ENCODE measurements around the gene MCAM.

MCAM gene

DNA sequence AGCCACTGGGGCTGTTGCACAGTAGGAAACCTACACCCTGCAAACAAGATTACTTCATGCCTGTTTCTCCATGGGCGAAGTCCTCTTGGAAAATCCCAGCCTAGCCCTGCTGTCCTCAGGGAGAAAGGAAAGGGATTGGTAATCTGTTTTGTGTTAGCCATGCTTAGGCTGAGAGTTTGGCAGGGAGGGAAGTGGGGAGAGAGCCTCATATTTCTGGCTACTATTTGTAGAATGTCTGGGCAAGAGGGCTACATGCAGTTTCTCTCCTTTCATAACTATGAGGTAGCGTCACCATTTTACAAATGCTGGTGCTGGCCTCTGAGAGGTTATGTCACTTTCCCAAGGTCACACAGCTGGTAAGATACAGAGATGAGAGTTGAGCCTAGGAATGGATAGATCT, 30.3 kb upstream of the MCAM start:
- peaks cover 6% of the 10 kb centered on the region for H3K27me3 ChIP-seq (replicated peaks)
- in situ Hi-C loops (cut with HindIII; ENCODE audit: low pct_ligation_motif_present, low sequenced_read_pairs) = no loop called here
- H3K36me3 ChIP-seq (replicated peaks) = no peaks in the 10 kb centered on the region
- DNase-seq = no peak
- TF ChIP-seq, protein P1, sequence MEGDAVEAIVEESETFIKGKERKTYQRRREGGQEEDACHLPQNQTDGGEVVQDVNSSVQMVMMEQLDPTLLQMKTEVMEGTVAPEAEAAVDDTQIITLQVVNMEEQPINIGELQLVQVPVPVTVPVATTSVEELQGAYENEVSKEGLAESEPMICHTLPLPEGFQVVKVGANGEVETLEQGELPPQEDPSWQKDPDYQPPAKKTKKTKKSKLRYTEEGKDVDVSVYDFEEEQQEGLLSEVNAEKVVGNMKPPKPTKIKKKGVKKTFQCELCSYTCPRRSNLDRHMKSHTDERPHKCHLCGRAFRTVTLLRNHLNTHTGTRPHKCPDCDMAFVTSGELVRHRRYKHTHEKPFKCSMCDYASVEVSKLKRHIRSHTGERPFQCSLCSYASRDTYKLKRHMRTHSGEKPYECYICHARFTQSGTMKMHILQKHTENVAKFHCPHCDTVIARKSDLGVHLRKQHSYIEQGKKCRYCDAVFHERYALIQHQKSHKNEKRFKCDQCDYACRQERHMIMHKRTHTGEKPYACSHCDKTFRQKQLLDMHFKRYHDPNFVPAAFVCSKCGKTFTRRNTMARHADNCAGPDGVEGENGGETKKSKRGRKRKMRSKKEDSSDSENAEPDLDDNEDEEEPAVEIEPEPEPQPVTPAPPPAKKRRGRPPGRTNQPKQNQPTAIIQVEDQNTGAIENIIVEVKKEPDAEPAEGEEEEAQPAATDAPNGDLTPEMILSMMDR (IDR thresholded peaks at IDR 0.05; ENCODE audit: low read depth, low read length, missing control alignments) = no peak
- no peak overlapping the region for H3K27ac ChIP-seq
- H3K4me3 ChIP-seq (ENCODE audit: low read depth, low read length) = no peak overlapping the region

DNA sequence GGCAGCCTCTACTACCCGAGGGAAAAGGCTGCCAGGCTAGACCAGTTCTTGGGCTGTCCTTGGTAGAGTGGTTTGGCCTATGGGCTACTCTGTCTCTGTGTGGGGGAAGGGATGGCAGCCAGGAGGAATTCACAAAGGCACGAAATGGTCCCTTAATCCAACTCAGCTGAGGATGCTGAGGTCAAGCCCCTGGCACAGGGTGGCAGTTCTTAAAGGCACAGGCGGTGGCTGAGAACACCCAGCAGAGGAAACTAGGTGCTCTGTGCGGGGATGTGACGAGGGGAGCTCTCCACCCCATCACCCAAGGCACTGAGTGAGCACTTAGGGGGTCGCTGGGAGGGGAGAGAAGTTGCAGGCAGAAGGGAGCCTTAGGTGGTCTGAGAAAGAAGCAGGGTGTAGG, 29.7 kb upstream of the MCAM start, which contains the start of gene MFRP:
MFRP (minus strand) TSS at position 101 of the 400 bp plus-strand sequence. CDS start 192 bp downstream, outside the sequence.
- Histone ChIP-seq H3K4me3 (ENCODE audit: low read depth, low read length) (no peak within 1 kb of the TSS), H3K36me3 (replicated peaks) (no peaks in the 10 kb centered on the region), H3K27me3 (replicated peaks) (peaks cover 6% of the 10 kb centered on the region), H3K27ac (no peak within 1 kb of the TSS)
- TF ChIP-seq, protein P1 (IDR thresholded peaks at IDR 0.05; ENCODE audit: low read depth, low read length, missing control alignments) = no peak
- in situ Hi-C loops (cut with HindIII; ENCODE audit: low pct_ligation_motif_present, low sequenced_read_pairs) = no loop called here
- no peak for DNase-seq

DNA sequence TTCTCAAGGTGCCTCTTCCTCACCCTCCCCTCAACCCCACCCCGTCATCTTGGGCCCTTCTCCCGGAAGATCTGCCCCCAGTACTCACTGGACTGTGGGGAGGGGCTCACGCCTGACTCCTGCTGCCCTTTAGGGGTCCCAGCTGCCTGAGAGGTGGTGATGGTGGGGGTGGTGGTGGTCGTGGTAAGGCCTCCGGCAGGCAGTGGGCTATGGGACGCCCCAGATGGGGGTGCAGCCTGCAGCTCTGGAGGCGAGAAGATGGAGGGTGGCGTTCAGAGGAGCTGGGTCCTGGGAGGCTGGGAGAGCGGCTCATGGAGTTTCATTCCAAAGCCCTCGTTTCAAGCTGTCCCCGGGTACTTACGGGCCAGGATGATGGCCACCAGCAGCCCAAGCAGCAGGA, 28.8 kb upstream of the MCAM start:
- no peak overlapping the region for H3K4me3 ChIP-seq (ENCODE audit: low read depth, low read length)
- TF ChIP-seq, protein P1 (IDR thresholded peaks at IDR 0.05; ENCODE audit: low read depth, low read length, missing control alignments) = no peak
- no peak overlapping the region for H3K27ac ChIP-seq
- H3K27me3 ChIP-seq (replicated peaks) = peaks cover 15% of the 10 kb centered on the region
- DNase-seq = no peak
- in situ Hi-C loops (cut with HindIII; ENCODE audit: low pct_ligation_motif_present, low sequenced_read_pairs) = no loop called here
- H3K36me3 ChIP-seq (replicated peaks) = no peaks in the 10 kb centered on the region

DNA sequence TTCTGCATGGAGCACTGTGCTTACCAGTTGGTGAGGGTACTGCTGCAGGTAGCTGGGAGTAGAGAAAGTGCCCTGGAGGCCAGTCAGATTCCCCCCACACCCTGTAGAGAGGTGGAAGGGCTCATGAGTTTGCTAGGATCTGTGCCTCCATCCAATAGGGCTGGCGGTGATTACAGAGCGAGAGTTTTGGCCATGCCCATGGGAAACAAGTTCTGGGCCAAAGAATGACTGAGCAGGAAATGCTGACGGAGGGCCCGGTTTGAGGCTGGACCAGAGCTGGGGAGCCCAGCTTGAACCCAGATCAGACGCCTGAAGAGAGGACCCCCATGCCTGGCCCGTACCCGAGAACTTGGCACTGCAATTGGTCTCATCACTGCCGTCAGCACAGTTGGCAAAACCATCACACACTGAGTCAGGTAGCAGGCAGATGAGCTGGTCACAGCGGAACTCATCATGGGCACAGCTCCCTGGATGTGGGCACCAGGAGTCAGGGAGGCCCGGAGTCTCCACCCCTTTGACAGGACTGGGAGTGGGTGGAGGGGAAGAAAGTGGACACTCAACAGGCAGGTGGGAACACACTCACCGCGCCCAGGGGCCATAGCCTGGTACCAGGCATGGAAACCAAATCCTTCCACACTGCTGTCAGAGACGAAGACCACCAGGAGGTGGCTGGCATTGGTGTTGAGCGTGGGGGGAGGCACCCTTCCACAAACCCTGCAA, 27.5 kb upstream of the MCAM start:
- Histone ChIP-seq H3K27me3 (replicated peaks) (peaks cover 18% of the 10 kb centered on the region), H3K27ac (no peak overlapping the region), H3K4me3 (ENCODE audit: low read depth, low read length) (no peak overlapping the region), H3K36me3 (replicated peaks) (no peaks in the 10 kb centered on the region)
- in situ Hi-C loops (cut with HindIII; ENCODE audit: low pct_ligation_motif_present, low sequenced_read_pairs) = no loop called here
- no peak for DNase-seq
- TF ChIP-seq, protein P1 (IDR thresholded peaks at IDR 0.05; ENCODE audit: low read depth, low read length, missing control alignments) = no peak

DNA sequence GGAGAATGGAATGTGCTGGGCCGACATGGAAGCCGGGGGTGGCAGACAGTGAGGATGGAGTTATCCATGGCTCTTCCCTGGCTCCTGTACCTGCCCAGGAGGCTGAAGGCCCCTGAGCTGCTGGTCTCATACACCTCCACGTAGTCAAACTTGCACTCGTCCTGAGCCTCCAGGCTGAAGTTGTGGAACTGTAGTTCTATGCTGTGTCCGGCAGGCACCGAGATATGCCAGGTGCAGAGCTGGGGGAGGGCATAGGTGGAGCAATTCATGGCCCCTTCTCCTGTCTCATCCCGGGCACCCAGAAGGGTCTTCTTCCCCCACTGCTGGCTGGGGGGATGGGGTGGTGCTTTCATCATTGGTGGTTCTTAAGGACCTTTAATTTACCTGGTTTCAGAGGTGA, 26.8 kb upstream of the MCAM start:
- H3K4me3 ChIP-seq (ENCODE audit: low read depth, low read length) = no peak overlapping the region
- H3K36me3 ChIP-seq (replicated peaks) = no peaks in the 10 kb centered on the region
- no peak overlapping the region for H3K27ac ChIP-seq
- H3K27me3 ChIP-seq (replicated peaks) = peaks cover 18% of the 10 kb centered on the region
- DNase-seq = no peak
- in situ Hi-C loops (cut with HindIII; ENCODE audit: low pct_ligation_motif_present, low sequenced_read_pairs) = no loop called here
- TF ChIP-seq, protein P1 (IDR thresholded peaks at IDR 0.05; ENCODE audit: low read depth, low read length, missing control alignments) = no peak
